ENCODE data around the gene CDKN2AIP.

GRCh38 chr4:183396227-183396637, 48.2 kb upstream of the CDKN2AIP start:
- TF ChIP-seq CTCF (conservative IDR thresholded peaks at IDR 0.05; ENCODE audit: low read length) (no peak), EZH2phosphoT487 (IDR thresholded peaks at IDR 0.05; ENCODE audit: borderline replicate concordance, low read depth, low read length) (no peak)
